ENCODE data around the gene LGALS1.

- TF ChIP-seq ATF3 (IDR thresholded peaks at IDR 0.05) (no peak), CTCF (IDR thresholded peaks at IDR 0.05; ENCODE audit: low read depth, low read length, missing input control) (no peak), JUND (IDR thresholded peaks at IDR 0.05) (no peak), TAF1 (conservative IDR thresholded peaks at IDR 0.05) (no peak), MAX (IDR thresholded peaks at IDR 0.05) (no peak), EGR1 (IDR thresholded peaks at IDR 0.05; ENCODE audit: low read depth in 2 of 2) (no peak), RAD21 (IDR thresholded peaks at IDR 0.05) (no peak), GABPA (IDR thresholded peaks at IDR 0.05 in 1 of 2, conservative IDR thresholded peaks at IDR 0.05 in 1 of 2) (no peak), HNF4G (IDR thresholded peaks at IDR 0.05) (no peak), RXRA (IDR thresholded peaks at IDR 0.05) (no peak), SP1 (IDR thresholded peaks at IDR 0.05) (no peak)
Observed at GRCh38 chr22:37704645-37705044, 29.2 kb downstream of the LGALS1 start.
